ENCODE results near the gene PLD1.

PLD1 gene

DNA sequence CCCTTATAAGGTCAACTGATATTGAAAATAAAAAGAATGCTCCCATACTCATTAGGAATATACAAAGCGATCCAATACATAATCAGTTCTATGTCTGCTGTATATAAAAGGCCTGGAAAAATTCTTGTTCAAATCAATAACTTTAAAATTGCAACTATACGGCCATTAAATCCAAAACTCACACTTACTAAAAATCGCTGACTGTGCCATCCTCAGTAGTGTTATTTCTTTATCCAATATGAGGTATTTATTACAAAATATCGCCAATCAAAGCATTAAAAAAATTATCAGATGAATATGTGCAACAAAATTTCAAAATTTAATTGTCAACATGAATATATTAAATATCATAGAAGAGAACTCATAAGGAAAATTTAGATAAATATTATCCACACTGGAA lies 146.5 kb downstream of the PLD1 start:
- Mint-ChIP-seq H3K27ac (no peak overlapping the region), H3K27me3 (peaks cover 4% of the 10 kb centered on the region), H3K36me3 (no peaks in the 10 kb centered on the region), H3K9me3 (ENCODE audit: low read depth) (no peaks in the 10 kb centered on the region), H3K4me1 (ENCODE audit: low read depth) (no peaks in the 10 kb centered on the region), H3K4me3 (no peak overlapping the region)

DNA sequence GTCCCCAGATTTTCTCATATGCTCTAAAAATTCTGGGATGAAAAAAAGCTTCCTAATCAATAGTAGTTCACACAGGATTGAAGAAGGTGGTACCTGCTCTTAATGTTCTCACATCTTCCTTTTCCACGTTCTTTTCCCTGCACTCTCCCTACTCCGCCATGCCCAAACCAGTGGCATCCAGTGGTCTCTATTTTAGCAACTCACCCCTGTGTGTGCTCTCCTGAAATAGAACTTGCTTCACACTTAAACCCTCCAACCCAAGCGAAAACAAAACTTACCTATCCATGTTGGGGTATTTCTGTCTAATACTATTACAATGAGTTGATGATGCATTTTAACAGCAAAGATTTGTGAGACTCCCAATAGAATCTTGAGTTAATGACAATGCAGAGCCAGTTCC lies 148.8 kb downstream of the PLD1 start:
- Mint-ChIP-seq H3K27me3 (peaks cover 4% of the 10 kb centered on the region), H3K27ac (no peak overlapping the region), H3K4me1 (ENCODE audit: low read depth) (no peaks in the 10 kb centered on the region), H3K36me3 (no peaks in the 10 kb centered on the region), H3K9me3 (ENCODE audit: low read depth) (no peaks in the 10 kb centered on the region), H3K4me3 (no peak overlapping the region)

DNA sequence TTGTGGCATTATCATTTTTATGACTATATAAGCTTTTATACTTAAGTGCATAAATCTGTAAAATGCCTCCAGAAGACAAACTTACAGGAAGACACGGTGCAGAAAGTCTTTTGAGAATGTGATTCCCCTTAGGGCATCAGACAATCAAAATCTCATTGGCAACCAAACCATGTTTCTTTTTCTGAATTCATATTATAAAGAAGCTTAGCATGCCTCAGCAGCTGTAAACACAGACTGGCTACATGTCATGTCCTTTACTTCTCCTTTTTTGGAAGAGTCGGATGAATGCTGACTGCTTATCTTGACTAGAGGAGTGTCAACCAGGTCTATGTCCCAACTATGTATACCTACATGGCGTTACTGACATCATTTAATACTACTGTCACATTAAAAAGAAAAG lies 150.1 kb downstream of the PLD1 start:
- H3K27me3 Mint-ChIP-seq = peaks cover 4% of the 10 kb centered on the region
- no peak overlapping the region for H3K27ac Mint-ChIP-seq
- H3K4me1 Mint-ChIP-seq (ENCODE audit: low read depth) = no peaks in the 10 kb centered on the region
- no peaks in the 10 kb centered on the region for H3K9me3 Mint-ChIP-seq (ENCODE audit: low read depth)
- no peaks in the 10 kb centered on the region for H3K36me3 Mint-ChIP-seq
- H3K4me3 Mint-ChIP-seq = no peak overlapping the region

DNA sequence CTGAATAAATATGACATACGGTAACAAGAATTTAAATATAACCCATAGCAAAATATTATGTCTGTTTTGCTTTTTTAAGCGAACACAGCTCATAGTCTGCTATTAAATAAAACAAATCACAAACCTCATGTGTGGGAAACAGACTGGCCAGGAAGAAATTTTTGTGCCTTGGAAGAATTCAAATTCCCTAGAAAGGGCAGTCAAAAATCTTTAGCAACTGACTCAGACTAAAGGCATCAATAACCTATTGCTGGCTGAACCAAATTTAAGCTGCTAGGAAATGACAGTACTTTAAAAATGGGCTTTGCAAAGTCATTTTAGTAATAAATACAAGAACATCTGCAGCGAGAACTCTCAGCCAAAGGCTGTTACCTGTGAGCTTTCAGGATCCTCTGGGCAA lies 151.4 kb downstream of the PLD1 start:
- H3K27me3 Mint-ChIP-seq = peaks cover 3% of the 10 kb centered on the region
- H3K27ac Mint-ChIP-seq = no peak overlapping the region
- no peaks in the 10 kb centered on the region for H3K9me3 Mint-ChIP-seq (ENCODE audit: low read depth)
- H3K4me3 Mint-ChIP-seq = no peak overlapping the region
- no peaks in the 10 kb centered on the region for H3K4me1 Mint-ChIP-seq (ENCODE audit: low read depth)
- no peaks in the 10 kb centered on the region for H3K36me3 Mint-ChIP-seq

DNA sequence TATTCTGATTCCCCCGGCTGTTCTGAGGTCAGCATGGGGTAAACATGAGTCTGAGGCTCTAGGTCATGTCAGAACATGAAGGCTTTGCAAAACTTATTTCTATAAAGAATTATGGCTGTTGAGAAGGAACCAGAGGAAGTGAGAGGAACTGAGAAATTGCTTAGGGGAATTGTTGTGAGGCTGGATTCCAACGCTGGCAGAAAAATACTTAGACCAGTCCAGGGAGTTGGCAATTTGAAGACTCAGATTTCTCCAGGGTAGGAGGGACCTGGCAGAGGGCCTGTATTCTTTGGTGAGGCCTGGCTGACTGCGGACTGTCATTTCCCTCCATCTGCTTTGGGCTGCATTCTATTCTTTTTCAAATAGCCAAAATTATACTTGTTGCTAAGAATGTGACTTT lies 155.5 kb downstream of the PLD1 start:
- H3K36me3 Mint-ChIP-seq = no peaks in the 10 kb centered on the region
- H3K9me3 Mint-ChIP-seq (ENCODE audit: low read depth) = no peaks in the 10 kb centered on the region
- no peaks in the 10 kb centered on the region for H3K4me1 Mint-ChIP-seq (ENCODE audit: low read depth)
- H3K4me3 Mint-ChIP-seq = no peak overlapping the region
- no peak overlapping the region for H3K27ac Mint-ChIP-seq
- H3K27me3 Mint-ChIP-seq = no peaks in the 10 kb centered on the region

DNA sequence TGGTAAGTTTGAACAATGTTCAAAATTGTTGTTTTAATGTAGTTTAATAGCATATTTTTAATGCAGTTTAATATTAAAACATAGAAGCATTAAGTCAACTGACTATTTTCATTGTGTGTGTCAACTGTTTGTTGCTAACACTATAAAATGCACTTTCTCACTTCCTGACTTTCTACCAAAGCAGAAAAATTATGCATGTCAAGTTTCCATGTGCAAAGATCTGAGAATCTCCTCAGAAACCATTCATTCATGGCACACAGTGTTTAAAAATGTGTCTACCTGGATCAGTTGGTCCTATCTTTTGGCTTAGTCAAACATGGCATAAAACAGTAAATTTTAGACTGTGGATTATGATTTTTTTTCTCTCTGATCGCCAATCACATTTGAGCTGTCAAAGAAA lies 156.0 kb downstream of the PLD1 start:
- Mint-ChIP-seq H3K27me3 (no peaks in the 10 kb centered on the region), H3K27ac (no peak overlapping the region), H3K36me3 (no peaks in the 10 kb centered on the region), H3K9me3 (ENCODE audit: low read depth) (no peaks in the 10 kb centered on the region), H3K4me3 (no peak overlapping the region), H3K4me1 (ENCODE audit: low read depth) (no peaks in the 10 kb centered on the region)

DNA sequence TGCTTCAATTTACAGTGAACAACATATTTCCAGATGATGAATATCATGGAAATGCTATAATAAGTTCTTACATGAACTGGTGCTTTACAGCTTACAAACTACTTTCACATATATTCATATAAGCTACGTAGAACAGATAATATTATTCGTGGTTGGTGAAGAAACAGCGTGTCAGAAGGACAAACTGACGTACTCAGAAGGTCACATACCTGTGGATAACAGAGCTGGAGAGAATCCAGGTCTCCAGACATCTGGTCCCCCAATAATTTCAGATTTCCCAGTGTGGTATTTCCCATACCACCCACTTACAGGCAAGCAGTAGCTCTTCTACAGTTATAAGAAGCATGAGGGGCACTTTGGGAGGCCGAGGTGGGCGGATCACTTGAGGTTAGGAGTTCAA lies 156.6 kb downstream of the PLD1 start:
- Mint-ChIP-seq H3K36me3 (no peaks in the 10 kb centered on the region), H3K9me3 (ENCODE audit: low read depth) (no peaks in the 10 kb centered on the region), H3K4me1 (ENCODE audit: low read depth) (no peaks in the 10 kb centered on the region), H3K4me3 (no peak overlapping the region), H3K27ac (no peak overlapping the region), H3K27me3 (no peaks in the 10 kb centered on the region)

DNA sequence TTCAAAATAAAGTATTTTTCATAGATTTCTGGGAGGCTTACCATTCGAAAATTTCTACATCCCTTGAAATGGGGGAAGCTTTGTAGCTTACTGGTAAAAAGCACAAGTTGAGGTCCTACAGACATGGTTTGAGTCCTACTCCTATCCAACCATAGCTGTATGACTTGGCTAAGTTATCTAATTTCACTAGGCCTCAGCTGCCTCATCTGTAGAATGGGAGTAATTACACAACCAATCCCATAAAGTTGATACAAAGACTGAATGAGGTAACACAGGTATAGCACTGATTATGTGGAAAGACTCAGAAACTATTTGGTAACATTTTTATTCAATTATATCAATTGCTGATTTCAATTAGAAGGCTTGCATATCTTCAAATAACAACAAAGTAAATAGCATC lies 157.4 kb downstream of the PLD1 start:
- Mint-ChIP-seq H3K9me3 (ENCODE audit: low read depth) (no peaks in the 10 kb centered on the region), H3K27me3 (no peaks in the 10 kb centered on the region), H3K36me3 (no peaks in the 10 kb centered on the region), H3K27ac (no peak overlapping the region), H3K4me1 (ENCODE audit: low read depth) (no peaks in the 10 kb centered on the region), H3K4me3 (no peak overlapping the region)

DNA sequence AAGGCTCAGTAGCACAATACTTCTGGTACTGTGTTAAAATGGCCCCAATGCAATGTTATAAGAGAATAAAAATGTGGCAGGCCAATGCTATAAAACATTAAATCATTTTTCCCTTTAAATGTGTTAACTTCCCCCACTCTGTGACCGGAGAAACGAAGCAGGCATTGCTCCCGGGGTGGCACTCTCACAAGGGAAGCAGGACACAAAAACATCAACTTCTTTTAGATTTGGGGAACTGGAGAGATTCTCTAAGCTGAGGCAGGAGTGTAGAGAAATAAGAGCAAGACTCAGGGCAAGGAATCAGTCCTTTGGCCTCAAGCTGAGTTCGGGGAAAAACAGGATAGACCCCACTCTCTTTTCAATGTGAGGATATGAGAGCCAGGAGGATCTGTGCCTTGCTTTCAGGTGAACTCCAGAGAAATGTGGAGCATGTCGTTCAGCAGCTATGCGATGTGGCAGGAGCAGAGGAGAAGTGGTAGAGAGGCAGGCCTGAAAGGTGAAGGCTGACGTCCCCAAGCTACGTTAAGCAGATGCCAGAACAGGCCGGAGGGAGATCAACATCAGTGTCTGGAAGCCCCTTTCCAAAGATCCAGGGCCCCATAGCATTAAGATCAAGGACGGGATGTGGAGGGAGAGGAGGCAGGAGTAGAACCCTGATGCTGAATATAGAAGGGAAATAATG lies 160.2 kb downstream of the PLD1 start:
- no peaks in the 10 kb centered on the region for H3K27me3 Mint-ChIP-seq
- no peak overlapping the region for H3K4me3 Mint-ChIP-seq
- no peaks in the 10 kb centered on the region for H3K4me1 Mint-ChIP-seq (ENCODE audit: low read depth)
- H3K27ac Mint-ChIP-seq = no peak overlapping the region
- no peaks in the 10 kb centered on the region for H3K9me3 Mint-ChIP-seq (ENCODE audit: low read depth)
- H3K36me3 Mint-ChIP-seq = no peaks in the 10 kb centered on the region

DNA sequence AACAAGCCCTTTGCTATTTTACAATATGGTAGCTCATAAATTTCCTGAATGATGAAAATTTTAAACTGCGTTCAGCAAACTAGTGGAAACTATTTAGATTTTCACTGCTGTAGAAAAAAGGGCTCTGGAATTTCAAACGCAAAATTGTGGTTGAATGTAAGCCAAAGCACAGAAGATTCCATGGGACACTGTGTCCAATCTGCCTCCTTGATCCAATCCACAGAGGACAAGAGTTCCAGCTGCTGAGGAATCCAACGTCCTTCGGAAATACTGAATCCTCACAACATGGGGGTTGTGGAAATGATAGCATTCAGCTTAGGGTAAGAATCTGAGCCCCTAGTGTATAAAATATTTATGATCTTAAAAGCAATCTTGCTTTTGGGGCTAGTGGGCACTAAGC lies 161.0 kb downstream of the PLD1 start:
- Mint-ChIP-seq H3K9me3 (ENCODE audit: low read depth) (no peaks in the 10 kb centered on the region), H3K4me3 (no peak overlapping the region), H3K27me3 (no peaks in the 10 kb centered on the region), H3K36me3 (no peaks in the 10 kb centered on the region), H3K27ac (no peak overlapping the region), H3K4me1 (ENCODE audit: low read depth) (no peaks in the 10 kb centered on the region)

DNA sequence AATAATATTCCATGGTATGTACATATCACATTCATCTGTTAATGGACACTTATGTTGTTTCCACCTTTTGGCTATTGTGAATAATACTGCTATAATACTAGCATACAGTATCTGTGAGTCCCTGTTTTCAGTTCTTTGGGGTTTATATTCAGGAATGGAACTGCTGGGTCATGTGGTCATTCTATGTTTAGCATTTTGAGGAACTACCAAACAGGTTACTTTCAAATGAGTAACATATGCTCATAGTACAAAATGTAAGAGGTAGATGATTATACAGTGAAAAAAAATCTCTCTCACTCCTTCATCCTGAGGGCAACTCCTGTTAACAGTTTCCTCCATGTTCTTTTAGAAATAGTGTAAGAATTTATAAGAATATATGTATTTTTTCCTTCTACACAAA lies 162.2 kb downstream of the PLD1 start:
- Mint-ChIP-seq H3K36me3 (no peaks in the 10 kb centered on the region), H3K9me3 (ENCODE audit: low read depth) (no peaks in the 10 kb centered on the region), H3K27ac (no peak overlapping the region), H3K27me3 (no peaks in the 10 kb centered on the region), H3K4me1 (ENCODE audit: low read depth) (no peaks in the 10 kb centered on the region), H3K4me3 (no peak overlapping the region)

DNA sequence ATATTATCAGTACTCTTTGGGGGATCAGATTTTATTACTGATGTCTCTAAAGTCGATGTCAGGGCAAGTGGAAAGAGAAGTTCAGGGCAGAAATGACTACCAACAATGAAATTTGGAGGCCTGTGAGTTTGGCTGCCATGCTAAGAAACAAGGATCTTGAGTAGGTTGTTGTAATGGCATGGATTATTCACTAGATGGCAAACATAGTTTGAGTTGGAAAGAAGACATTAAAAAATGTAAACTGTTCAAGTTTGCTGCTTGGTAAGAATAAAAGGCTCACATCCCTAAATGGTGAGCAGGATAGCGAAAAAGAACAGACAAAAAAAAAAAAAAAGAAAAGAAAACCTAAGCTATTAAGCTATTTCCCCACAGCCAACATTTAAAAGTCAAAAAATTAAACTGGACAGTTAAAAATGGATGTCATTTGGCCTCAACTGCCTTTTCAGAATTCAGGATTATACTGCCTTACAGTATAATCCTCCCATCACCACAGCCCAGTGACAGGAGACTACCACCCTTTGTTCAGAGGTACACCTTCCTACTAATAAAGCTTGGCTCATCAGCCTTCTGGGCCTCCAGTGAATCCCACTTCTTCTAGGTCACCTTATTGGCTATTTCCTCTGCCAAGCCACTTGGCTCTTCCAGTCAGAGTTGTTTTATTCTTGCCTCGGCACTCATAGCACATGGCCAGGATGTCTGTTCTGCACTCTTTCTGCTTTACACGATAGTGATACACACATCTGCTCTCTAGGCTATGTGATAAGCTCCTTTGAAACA lies 163.7 kb downstream of the PLD1 start:
- Mint-ChIP-seq H3K4me3 (no peak overlapping the region), H3K9me3 (ENCODE audit: low read depth) (no peaks in the 10 kb centered on the region), H3K4me1 (ENCODE audit: low read depth) (no peaks in the 10 kb centered on the region), H3K27me3 (no peaks in the 10 kb centered on the region), H3K27ac (no peak overlapping the region), H3K36me3 (no peaks in the 10 kb centered on the region)

DNA sequence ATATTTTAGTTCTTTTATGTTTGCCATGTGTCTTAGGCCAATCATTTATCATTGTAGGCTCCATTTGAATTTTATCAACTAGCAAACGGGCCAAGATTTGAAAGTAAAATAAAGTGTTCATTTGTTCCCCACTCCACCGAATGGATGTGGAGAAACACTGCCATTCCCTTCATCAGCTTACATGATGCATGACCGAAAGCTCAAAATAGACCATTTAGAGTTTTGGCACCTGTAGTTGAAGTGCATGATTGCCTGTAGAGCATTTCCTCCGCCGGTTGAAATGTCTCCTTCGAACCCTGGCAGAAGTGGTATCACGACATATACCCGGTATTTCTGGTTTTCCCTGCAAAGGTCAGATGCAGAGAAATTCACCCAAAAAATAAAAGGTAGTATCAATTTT lies 165.6 kb downstream of the PLD1 start:
- H3K27me3 Mint-ChIP-seq = no peaks in the 10 kb centered on the region
- H3K4me1 Mint-ChIP-seq (ENCODE audit: low read depth) = no peaks in the 10 kb centered on the region
- no peaks in the 10 kb centered on the region for H3K9me3 Mint-ChIP-seq (ENCODE audit: low read depth)
- no peaks in the 10 kb centered on the region for H3K36me3 Mint-ChIP-seq
- H3K4me3 Mint-ChIP-seq = no peak overlapping the region
- H3K27ac Mint-ChIP-seq = no peak overlapping the region

DNA sequence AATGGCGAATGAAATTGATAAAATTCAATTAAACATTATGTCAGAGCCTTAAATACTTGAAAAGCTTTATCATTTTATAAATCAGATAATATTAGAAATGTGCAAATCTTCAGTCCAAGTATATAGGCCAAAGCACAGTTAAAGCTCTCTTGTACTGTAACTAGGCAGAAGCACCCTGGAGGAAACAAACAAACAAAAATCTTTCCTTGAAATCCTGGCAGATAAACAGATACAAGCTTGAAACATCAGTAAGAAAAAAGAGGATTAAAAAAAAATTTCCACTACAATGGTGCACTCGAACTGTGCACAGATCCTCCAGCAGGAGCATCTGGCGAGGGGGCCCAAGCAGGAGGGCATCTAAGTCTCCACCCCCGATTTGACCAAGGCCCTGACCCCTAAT lies 166.6 kb downstream of the PLD1 start:
- H3K27me3 Mint-ChIP-seq = no peaks in the 10 kb centered on the region
- H3K4me1 Mint-ChIP-seq (ENCODE audit: low read depth) = no peaks in the 10 kb centered on the region
- H3K36me3 Mint-ChIP-seq = no peaks in the 10 kb centered on the region
- H3K4me3 Mint-ChIP-seq = no peak overlapping the region
- H3K9me3 Mint-ChIP-seq (ENCODE audit: low read depth) = no peaks in the 10 kb centered on the region
- H3K27ac Mint-ChIP-seq = no peak overlapping the region

DNA sequence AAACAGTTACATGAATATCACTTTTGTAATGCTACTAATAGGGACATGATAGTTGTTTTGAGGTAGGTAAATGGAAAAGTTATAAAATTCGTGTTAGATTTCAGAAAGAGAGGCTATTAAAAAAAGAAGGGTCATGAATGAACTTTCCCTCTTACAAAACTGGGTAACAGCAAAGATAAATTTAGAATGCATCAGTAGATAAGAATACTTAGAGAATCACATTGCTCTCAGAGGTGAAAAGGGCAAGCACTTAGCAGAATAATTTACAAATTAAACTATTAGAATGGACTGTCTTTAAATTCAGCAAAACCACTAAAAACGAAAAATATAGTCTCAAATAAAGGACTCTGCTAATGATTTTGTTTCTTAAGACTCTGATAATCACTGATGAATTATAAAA lies 167.2 kb downstream of the PLD1 start:
- Mint-ChIP-seq H3K27me3 (peaks cover 1% of the 10 kb centered on the region), H3K4me3 (no peak overlapping the region), H3K36me3 (no peaks in the 10 kb centered on the region), H3K9me3 (ENCODE audit: low read depth) (no peaks in the 10 kb centered on the region), H3K27ac (no peak overlapping the region), H3K4me1 (ENCODE audit: low read depth) (no peaks in the 10 kb centered on the region)
